H1 (cell line): ENCODE results near the gene DENND5B.

ENCODE experiments used
- CEBPB ChIP-seq: IDR thresholded peaks from 2 replicates; pipeline ENCODE4 v1.6.1; 2012; ENCODE audit warnings: low read depth, low read length
- CTCF ChIP-seq, 3 experiments: IDR thresholded peaks; 1 replicate in 2 of 3; 2 replicates in 1 of 3; pipeline versions ENCODE4 v1.5.1 to v1.6.1; 2011; ENCODE audit warnings: low read length in 3 of 3, mild to moderate bottlenecking in 3 of 3, inconsistent platforms in 2 of 3, low read depth in 1 of 3, moderate library complexity in 1 of 3; ENCODE audit not compliant: insufficient read depth in 1 of 3; ENCODE audit errors: control extremely low read depth in 1 of 3
- EP300 ChIP-seq, 2 experiments: IDR thresholded peaks; 1 replicate in 1 of 2; 2 replicates in 1 of 2; pipeline ENCODE4 v1.6.1; 2011 to 2012; ENCODE audit warnings: low read depth in 2 of 2, low read length in 2 of 2, mild to moderate bottlenecking in 2 of 2, borderline replicate concordance in 1 of 2, inconsistent platforms in 1 of 2, moderate library complexity in 1 of 2
- EZH2 ChIP-seq: fragments of 200-600 bp; sonication (generic); IDR thresholded peaks from 2 replicates; pipeline ENCODE4 v1.7.1; 2012; ENCODE audit warnings: low read depth, mild to moderate bottlenecking, moderate library complexity, low read length, inconsistent platforms; ENCODE audit not compliant: severe bottlenecking
- HDAC2 ChIP-seq, 2 experiments: fragments of 300-600 bp in 1 of 2; sonication (generic) in 1 of 2; IDR thresholded peaks; 2 replicates each; pipeline ENCODE4 v1.6.1; 2011 to 2012; ENCODE audit warnings: low read depth in 2 of 2, low read length in 2 of 2, mild to moderate bottlenecking in 2 of 2, moderate library complexity in 2 of 2, borderline replicate concordance in 1 of 2, inconsistent platforms in 1 of 2
- JUN ChIP-seq: IDR thresholded peaks from 2 replicates; pipeline ENCODE4 v1.6.1; 2011; ENCODE audit warnings: low read depth, mild to moderate bottlenecking, improper control_type of control experiment, low read length
- MAFK ChIP-seq: IDR thresholded peaks from 2 replicates; pipeline ENCODE4 v1.6.1; 2012; ENCODE audit warnings: low read depth, mild to moderate bottlenecking, improper control_type of control experiment, low read length
- POLR2A ChIP-seq, 2 experiments: IDR thresholded peaks; 1 replicate in 1 of 2; 2 replicates in 1 of 2; pipeline ENCODE4 v1.6.1; 2011; ENCODE audit warnings: low read depth in 2 of 2, low read length in 2 of 2, mild to moderate bottlenecking in 2 of 2; ENCODE audit errors: control extremely low read depth in 1 of 2
- TAF1 ChIP-seq: IDR thresholded peaks from 2 replicates; pipeline ENCODE4 v1.6.1; 2011; ENCODE audit warnings: mild to moderate bottlenecking, low read depth, low read length
- YY1 ChIP-seq: IDR thresholded peaks from 2 replicates; pipeline ENCODE4 v1.6.1; 2011; ENCODE audit warnings: low read depth, mild to moderate bottlenecking, low read length
- ZNF274 ChIP-seq: IDR thresholded peaks from 2 replicates; pipeline ENCODE4 v1.7.0; 2012; ENCODE audit warnings: low read length, borderline replicate concordance; ENCODE audit errors: extremely low read depth

- TF ChIP-seq CTCF (IDR thresholded peaks at IDR 0.05; ENCODE audit: control extremely low read depth in 1 of 3, insufficient read depth in 1 of 3, low read depth in 1 of 3, low read length in 3 of 3) (no peak), EP300 (IDR thresholded peaks at IDR 0.05; ENCODE audit: borderline replicate concordance in 1 of 2, low read depth in 2 of 2, low read length in 2 of 2) (no peak), YY1 (no peak), POLR2A (IDR thresholded peaks at IDR 0.05; ENCODE audit: control extremely low read depth in 1 of 2, low read depth in 2 of 2, low read length in 2 of 2) (no peak), CEBPB (no peak), MAFK (no peak), EZH2 (no peak), TAF1 (no peak), JUN (no peak), ZNF274 (no peak), HDAC2 (IDR thresholded peaks at IDR 0.05; ENCODE audit: borderline replicate concordance in 1 of 2, low read depth in 2 of 2, low read length in 2 of 2) (no peak)
Measured at GRCh38 chr12:31526158-31526546, 64.8 kb downstream of the DENND5B start.
